GM12873 (cell line): Measurements from ENCODE around the gene IL1R1.

Experiments used
- CTCF ChIP-seq: IDR thresholded peaks from 2 replicates; pipeline ENCODE4 v1.5.1; 2012; ENCODE audit warnings: low read depth, mild to moderate bottlenecking, moderate library complexity, low read length, control low read depth; ENCODE audit not compliant: insufficient read depth; ENCODE audit errors: missing control alignments

IL1R1 gene

GRCh38 chr2:102110171-102110570 lies 32.4 kb upstream of the IL1R1 start:
- no peak for TF ChIP-seq CTCF

GRCh38 chr2:102110596-102111334 lies 31.8 kb upstream of the IL1R1 start:
- TF ChIP-seq CTCF, result no peak

GRCh38 chr2:102111823-102112222 lies 30.7 kb upstream of the IL1R1 start:
- TF ChIP-seq CTCF, result no peak

- TF ChIP-seq CTCF, result no peak
Measured at GRCh38 chr2:102112271-102112670, 30.3 kb upstream of the IL1R1 start.

GRCh38 chr2:102112692-102113665 lies 29.6 kb upstream of the IL1R1 start:
- TF ChIP-seq CTCF, result no peak

- no peak for TF ChIP-seq CTCF
Measured at GRCh38 chr2:102114290-102114721, 28.2 kb upstream of the IL1R1 start.

GRCh38 chr2:102114851-102115497 lies 27.6 kb upstream of the IL1R1 start:
- TF ChIP-seq CTCF, result no peak
